Left lung (tissue), 10 donors: ENCODE data around the gene SLC22A25. TPM values are rescaled to one million over a fixed set of nuclear protein-coding genes. Genes with fewer than 3 reads are reported as not detected.
"Not testable (repeated sequence)": the region's sequence is repeated elsewhere in the genome, so short reads cannot be mapped to it uniquely, and the experiment has no call there.

ENCODE experiments used
- ATAC-seq: fragments of 200-7000 bp; cut with Tn5 transposase; one replicate; pipeline ENCODE4 v1.9.1; 2020; ENCODE audit warnings: moderate library complexity
- DNase-seq, 4 donors: peaks; one replicate each; pipeline ENCODE4 v3.0.0-alpha.2; 2013 to 2020
- H3K27ac ChIP-seq, 2 donors: fragments of 200-600 bp; sonication (generic) in 1 of 2; one replicate each; pipeline versions ENCODE4 v1.5.0 to v1.8.0; 2020 to 2021
- H3K27me3 ChIP-seq, 2 donors: fragments of 200-600 bp; sonication (generic) in 1 of 2; one replicate each; pipeline versions ENCODE4 v1.5.0 to v1.8.0; 2020 to 2021
- H3K36me3 ChIP-seq, 2 donors: fragments of 200-600 bp; sonication (generic) in 1 of 2; one replicate each; pipeline versions ENCODE4 v1.5.0 to v1.8.0; 2020 to 2021
- H3K4me1 ChIP-seq, 2 donors: fragments of 200-600 bp; one replicate each; pipeline ENCODE4 v1.8.0; 2021
- H3K4me3 ChIP-seq, 2 donors: fragments of 200-600 bp; sonication (generic) in 1 of 2; one replicate each; pipeline versions ENCODE4 v1.5.0 to v1.8.0; 2020 to 2021; ENCODE audit warnings: mild to moderate bottlenecking in 1 of 2
- H3K9me3 ChIP-seq, 2 donors: fragments of 200-600 bp; sonication (generic) in 1 of 2; one replicate each; pipeline versions ENCODE4 v1.5.0 to v1.8.0; 2020 to 2021
- intact Hi-C, 2 donors: fragments of 100-400 bp; cut with DNase I; formaldehyde crosslinking; loops; one replicate each; pipeline versions ENCODE4 v1.11.2 to v1.14.2; 2022
- polyA plus RNA-seq, 6 donors: library from polyadenylated mRNA; unstranded; fragments of 120-200 nt; gene quantifications; one replicate each; pipeline ENCODE4 v1.2.1, GENCODE V29; 2013; ENCODE audit not compliant: insufficient read length in 6 of 6
- total RNA-seq, 2 donors: library from RNA; stranded (reverse); fragmentation: NEBNext Ultra II Directional; extraction: Animal tissue kit (Norgen Biotek cat#: 25700); gene quantifications; one replicate each; pipeline ENCODE4 v1.2.1, GENCODE V29; 2021
- TF ChIP-seq, protein P1 (sequence below), 2 donors: fragments of 200-600 bp; sonication (generic) in 1 of 2; IDR thresholded peaks; one replicate each; pipeline versions ENCODE4 v1.5.0 to v1.8.0; 2021; ENCODE audit warnings: antibody characterized with exemption in 2 of 2
- donor health status: DM: no; HTN: yes; CAD: no.
- donor health status: DM: no; HTN: no; CAD: no.

The SLC22A25 gene
- total and polyA plus RNA-seq, 8 donors = 0.11 to 0.17 (median 0.14) TPM; not detected in 2

DNA sequence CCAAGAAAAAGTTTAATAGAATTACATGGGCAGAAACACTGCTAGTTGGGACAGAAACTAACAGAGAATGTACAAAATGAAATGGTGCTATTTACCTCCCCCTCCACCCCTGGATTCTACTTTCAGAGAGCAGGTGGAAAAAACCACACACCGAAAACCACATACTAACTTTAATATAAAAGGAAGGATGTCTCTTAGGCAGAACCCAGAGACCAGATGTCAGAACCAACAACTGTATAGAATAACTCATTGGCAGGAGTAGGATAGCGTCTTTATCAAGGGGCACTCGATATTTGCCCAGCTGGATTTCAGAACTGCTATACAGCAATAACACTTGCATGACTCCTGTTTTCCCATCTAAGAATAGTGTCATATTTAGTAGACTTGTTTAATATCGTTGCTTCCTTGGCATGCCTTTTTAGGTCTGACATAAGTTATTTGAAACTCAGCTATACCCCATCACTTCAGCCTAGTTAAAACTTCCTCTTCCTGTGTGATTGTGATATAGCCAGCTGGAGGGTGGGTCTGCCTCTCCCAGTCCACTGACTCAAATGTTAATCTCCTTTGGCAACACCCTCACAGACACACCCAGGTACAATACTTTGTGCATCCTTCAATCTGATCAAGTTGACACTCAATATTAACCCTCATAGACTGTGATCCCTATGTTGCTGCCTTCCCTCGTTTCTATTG lies 1.2 kb downstream of the SLC22A25 start:
- DNase-seq (no peak), ATAC-seq (no peak)
- no peaks in the 10 kb centered on the region for H3K4me1 ChIP-seq
- H3K9me3 ChIP-seq = no peaks in the 10 kb centered on the region
- intact Hi-C loops = no loop called here
- no peaks in the 10 kb centered on the region for H3K36me3 ChIP-seq
- H3K27me3 ChIP-seq = no peaks in the 10 kb centered on the region
- H3K27ac ChIP-seq = no peak overlapping the region
- H3K4me3 ChIP-seq = no peak overlapping the region
- TF ChIP-seq, protein P1, sequence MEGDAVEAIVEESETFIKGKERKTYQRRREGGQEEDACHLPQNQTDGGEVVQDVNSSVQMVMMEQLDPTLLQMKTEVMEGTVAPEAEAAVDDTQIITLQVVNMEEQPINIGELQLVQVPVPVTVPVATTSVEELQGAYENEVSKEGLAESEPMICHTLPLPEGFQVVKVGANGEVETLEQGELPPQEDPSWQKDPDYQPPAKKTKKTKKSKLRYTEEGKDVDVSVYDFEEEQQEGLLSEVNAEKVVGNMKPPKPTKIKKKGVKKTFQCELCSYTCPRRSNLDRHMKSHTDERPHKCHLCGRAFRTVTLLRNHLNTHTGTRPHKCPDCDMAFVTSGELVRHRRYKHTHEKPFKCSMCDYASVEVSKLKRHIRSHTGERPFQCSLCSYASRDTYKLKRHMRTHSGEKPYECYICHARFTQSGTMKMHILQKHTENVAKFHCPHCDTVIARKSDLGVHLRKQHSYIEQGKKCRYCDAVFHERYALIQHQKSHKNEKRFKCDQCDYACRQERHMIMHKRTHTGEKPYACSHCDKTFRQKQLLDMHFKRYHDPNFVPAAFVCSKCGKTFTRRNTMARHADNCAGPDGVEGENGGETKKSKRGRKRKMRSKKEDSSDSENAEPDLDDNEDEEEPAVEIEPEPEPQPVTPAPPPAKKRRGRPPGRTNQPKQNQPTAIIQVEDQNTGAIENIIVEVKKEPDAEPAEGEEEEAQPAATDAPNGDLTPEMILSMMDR (IDR thresholded peaks at IDR 0.05) = no peak

DNA sequence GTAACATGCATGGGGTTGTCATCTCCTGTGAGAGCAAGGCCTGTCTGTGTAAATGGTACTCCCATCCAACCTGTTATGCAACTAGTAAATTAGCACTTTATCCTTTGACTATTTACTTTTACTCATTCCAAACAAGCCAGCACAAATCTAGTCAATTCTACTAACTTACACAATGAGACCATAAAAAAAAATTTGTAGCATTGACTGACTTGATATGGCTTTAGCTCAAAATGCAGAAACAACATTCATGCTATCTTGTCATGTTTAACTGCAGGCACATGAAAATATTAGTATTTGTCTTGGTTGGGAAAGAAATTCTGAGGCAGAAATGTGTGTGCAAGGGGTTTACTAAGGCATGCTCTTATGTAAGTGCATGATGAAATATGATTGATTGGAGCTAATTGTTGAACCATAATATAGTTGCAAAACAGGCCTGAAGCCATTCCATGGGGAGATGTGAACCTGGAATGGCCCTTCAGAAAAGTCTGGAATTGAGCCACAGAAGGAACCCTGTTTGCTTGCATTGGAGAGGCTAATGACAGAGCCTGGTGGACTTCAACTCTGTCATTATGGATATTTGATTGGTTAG lies 2.5 kb downstream of the SLC22A25 start:
- H3K36me3 ChIP-seq = no peaks in the 10 kb centered on the region
- no peak overlapping the region for H3K4me3 ChIP-seq
- intact Hi-C loops = no loop called here
- no peak overlapping the region for H3K27ac ChIP-seq
- H3K9me3 ChIP-seq = no peaks in the 10 kb centered on the region
- no peaks in the 10 kb centered on the region for H3K27me3 ChIP-seq
- no peaks in the 10 kb centered on the region for H3K4me1 ChIP-seq
- ATAC-seq = no peak
- TF ChIP-seq, protein P1 (IDR thresholded peaks at IDR 0.05) = no peak
- DNase-seq = no peak

DNA sequence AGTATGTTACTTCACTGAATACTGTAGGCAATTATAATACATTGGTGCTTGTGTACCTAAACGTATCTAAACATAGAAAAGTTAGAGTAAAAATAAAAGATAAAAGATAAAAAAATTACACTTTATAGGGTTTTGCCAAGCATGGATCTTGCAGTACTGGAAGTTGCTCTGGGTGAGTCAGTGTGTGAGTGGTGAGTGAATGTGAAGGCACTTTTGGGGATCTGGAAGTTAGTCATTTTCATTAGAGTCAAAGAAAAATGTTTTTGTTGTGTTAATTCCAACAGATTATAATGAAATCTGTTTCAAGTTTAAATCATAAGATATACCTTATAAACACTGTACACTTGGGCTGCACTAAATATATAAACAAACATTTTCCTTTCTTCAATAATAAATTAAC lies 3.3 kb downstream of the SLC22A25 start:
- TF ChIP-seq, protein P1 (IDR thresholded peaks at IDR 0.05) = no peak
- Histone ChIP-seq H3K4me3 (no peak overlapping the region), H3K9me3 (no peaks in the 10 kb centered on the region), H3K27me3 (no peaks in the 10 kb centered on the region), H3K27ac (no peak overlapping the region), H3K36me3 (no peaks in the 10 kb centered on the region), H3K4me1 (no peaks in the 10 kb centered on the region)
- ATAC-seq (no peak), DNase-seq (no peak)
- intact Hi-C loops = no loop called here

DNA sequence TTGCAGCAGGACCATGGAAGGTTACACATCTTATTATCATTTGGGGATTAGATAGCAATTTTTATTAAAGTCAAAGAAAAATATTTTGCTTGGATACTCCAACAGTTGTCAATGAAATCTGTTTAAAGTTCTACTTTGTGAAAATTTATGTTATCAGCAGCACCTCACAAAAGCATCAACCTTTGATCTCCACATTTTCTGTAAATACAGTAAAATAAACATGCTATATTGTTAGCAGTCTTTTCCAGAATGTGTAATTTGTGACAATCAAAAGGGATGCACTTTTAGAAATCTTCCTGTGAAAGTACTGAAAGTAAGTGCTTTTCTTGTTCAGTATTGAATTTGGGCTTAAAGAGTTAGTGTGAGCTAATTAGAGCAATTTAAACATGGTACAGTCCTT lies 4.1 kb downstream of the SLC22A25 start:
- no peak overlapping the region for H3K27ac ChIP-seq
- H3K4me1 ChIP-seq = no peaks in the 10 kb centered on the region
- no peaks in the 10 kb centered on the region for H3K36me3 ChIP-seq
- ATAC-seq = no peak
- no peak overlapping the region for H3K4me3 ChIP-seq
- H3K27me3 ChIP-seq = no peaks in the 10 kb centered on the region
- no peaks in the 10 kb centered on the region for H3K9me3 ChIP-seq
- no peak for DNase-seq
- TF ChIP-seq, protein P1 (IDR thresholded peaks at IDR 0.05) = no peak
- intact Hi-C loops = no loop called here

DNA sequence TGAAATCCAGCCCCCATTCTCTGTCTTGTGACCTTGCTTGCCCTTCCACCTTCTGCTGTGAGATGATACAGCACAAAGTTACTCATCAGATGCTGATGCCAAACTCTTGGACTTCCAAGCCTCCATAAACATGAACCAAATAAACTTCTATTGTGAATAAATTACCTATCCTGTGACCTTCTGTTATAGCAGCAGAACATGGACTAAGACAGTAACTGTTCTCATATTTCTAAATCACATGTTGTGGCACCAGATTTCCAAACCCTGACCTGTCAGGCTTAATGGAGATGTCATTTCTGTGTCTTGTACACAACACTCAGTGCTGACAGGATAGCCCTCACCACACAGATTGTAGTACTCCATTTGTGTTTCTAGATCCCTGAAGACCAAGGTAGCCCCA lies 6.0 kb downstream of the SLC22A25 start:
- DNase-seq (no peak), ATAC-seq (no peak)
- H3K9me3 ChIP-seq = no peaks in the 10 kb centered on the region
- TF ChIP-seq, protein P1 (IDR thresholded peaks at IDR 0.05) = no peak
- no peak overlapping the region for H3K4me3 ChIP-seq
- H3K36me3 ChIP-seq = no peaks in the 10 kb centered on the region
- intact Hi-C loops = no loop called here
- no peaks in the 10 kb centered on the region for H3K4me1 ChIP-seq
- no peak overlapping the region for H3K27ac ChIP-seq
- H3K27me3 ChIP-seq = no peaks in the 10 kb centered on the region

DNA sequence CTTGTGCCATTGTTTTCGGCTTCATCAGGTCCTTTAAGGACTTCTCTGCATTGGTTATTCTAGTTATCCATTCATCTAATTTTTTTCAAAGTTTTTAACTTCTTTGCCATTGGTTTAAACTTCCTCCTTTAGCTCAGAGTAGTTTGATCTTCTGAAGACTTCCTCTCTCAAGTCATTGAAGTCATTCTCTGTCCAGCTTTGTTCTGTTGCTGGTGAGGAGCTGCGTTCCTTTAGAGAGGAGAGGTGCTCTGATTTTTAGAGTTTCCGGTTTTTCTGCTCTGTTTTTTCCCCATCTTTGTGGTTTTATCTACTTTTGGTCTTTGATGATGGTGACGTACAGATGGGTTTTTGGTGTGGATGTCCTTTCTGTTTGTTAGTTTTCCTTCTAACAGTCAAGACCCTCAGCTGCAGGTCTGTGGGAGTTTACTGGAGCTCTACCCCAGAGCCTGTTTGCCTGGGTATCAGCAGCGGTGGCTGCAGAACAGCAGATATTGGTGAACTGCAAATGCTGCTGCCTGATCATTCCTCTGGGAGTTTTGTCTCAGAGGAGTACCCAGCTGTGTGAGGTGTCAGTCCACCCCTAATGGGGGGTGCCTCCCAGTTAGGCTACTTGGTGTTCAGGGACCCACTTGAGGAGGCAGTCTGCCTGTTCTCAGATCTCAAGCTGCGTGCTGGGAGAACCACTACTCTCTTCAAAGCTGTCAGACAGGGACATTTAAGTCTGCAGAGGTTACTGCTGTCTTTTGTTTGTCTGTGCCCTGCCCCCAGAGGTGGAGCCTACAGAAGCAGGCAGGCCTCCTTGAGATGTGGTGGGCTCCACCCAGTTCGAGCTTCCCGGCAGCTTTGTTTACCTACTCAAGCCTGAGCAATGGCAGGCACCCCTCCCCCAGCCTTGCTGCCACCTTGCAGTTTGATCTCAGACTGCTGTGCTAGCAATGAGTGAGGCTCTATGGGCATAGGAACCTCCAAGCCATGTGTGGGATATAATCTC lies 7.6 kb downstream of the SLC22A25 start:
- H3K4me1 ChIP-seq, H3K36me3 ChIP-seq, DNase-seq, ATAC-seq, H3K27ac ChIP-seq, H3K9me3 ChIP-seq, H3K4me3 ChIP-seq, intact Hi-C loops, H3K27me3 ChIP-seq: not testable (repeated sequence)
